Spleen (tissue), 13 donors: ENCODE data around the gene LGALSL. TPM values are rescaled to one million over a fixed set of nuclear protein-coding genes. Genes with fewer than 3 reads are reported as not detected.
A peak's percentile ranks its signal among the peaks of the same experiment; 100 is the strongest.

Experiments used
- DNase-seq: peaks from one replicate; pipeline ENCODE4 v3.0.0-alpha.2; 2020
- H3K27ac ChIP-seq, 8 donors: fragments of 200-600 bp; sonication (generic) in 7 of 8; 1 replicate in 4 of 8; 2 replicates in 4 of 8; pipeline versions ENCODE4 v1.5.0 to v1.8.0; 2016 to 2021; ENCODE audit warnings: inconsistent platforms in 4 of 8, mild to moderate bottlenecking in 4 of 8, moderate library complexity in 1 of 8
- H3K27me3 ChIP-seq, 7 donors: fragments of 200-600 bp; sonication (generic) in 6 of 7; replicated peaks in 1 of 7; 1 replicate in 4 of 7; 2 replicates in 3 of 7; pipeline versions ENCODE4 v1.5.0 to v1.8.0; 2016 to 2021; ENCODE audit warnings: inconsistent platforms in 3 of 7, mild to moderate bottlenecking in 1 of 7
- H3K36me3 ChIP-seq, 6 donors: fragments of 200-600 bp; sonication (generic) in 5 of 6; 1 replicate in 4 of 6; 2 replicates in 2 of 6; pipeline versions ENCODE4 v1.5.0 to v1.8.0; 2016 to 2021; ENCODE audit warnings: inconsistent platforms in 2 of 6
- H3K4me1 ChIP-seq, 6 donors: fragments of 200-600 bp; sonication (generic) in 5 of 6; 1 replicate in 3 of 6; 2 replicates in 3 of 6; pipeline versions ENCODE4 v1.5.0 to v1.8.0; 2016 to 2021; ENCODE audit warnings: inconsistent platforms in 3 of 6
- H3K4me3 ChIP-seq, 8 donors: fragments of 200-600 bp; sonication (generic) in 7 of 8; 1 replicate in 4 of 8; 2 replicates in 4 of 8; pipeline versions ENCODE4 v1.5.0 to v1.8.0; 2016 to 2021; ENCODE audit warnings: inconsistent platforms in 4 of 8, mild to moderate bottlenecking in 4 of 8, moderate library complexity in 2 of 8
- H3K9me3 ChIP-seq, 8 donors: fragments of 200-600 bp; sonication (generic) in 7 of 8; 1 replicate in 4 of 8; 2 replicates in 4 of 8; pipeline versions ENCODE4 v1.5.0 to v1.8.0; 2016 to 2021; ENCODE audit warnings: inconsistent platforms in 4 of 8
- CTCF ChIP-seq, 11 experiments: fragments of 200-600 bp in 7 of 11; fragments of 450-650 bp in 4 of 11; sonication (generic) in 4 of 11; IDR thresholded peaks in 8 of 11; conservative IDR thresholded peaks in 3 of 11; 1 replicate in 7 of 11; 2 replicates in 4 of 11; pipeline versions ENCODE4 v1.4.0 to v1.8.0; 2016 to 2021; ENCODE audit warnings: antibody characterized with exemption in 11 of 11, inconsistent platforms in 4 of 11, mild to moderate bottlenecking in 1 of 11
- POLR2A ChIP-seq, 3 donors: fragments of 450-650 bp; IDR thresholded peaks; one replicate each; pipeline ENCODE4 v1.5.1; 2017; ENCODE audit warnings: antibody characterized with exemption in 3 of 3, mild to moderate bottlenecking in 1 of 3
- POLR2AphosphoS5 ChIP-seq, 3 donors: sonication (generic); formaldehyde crosslinking; IDR thresholded peaks; one replicate each; pipeline ENCODE4 v1.5.1; 2017; ENCODE audit warnings: antibody characterized with exemption in 3 of 3
- WGBS, 5 donors: extraction: QIAGEN DNeasy Blood & Tissue Kit in 3 of 5; methylation state at CpG; one replicate each; pipeline versions ENCODE4 v1.1.5 to v1.1.7; 2013 to 2018; 5-methylcytosine and 5-hydroxymethylcytosine counted together
- intact Hi-C: fragments of 100-400 bp; cut with DNase I; formaldehyde crosslinking; loops from one replicate; pipeline ENCODE4 v1.15.0; 2023; ENCODE audit warnings: low total_unique reads
- long read RNA-seq, 2 donors: transcript quantifications; one replicate each; lab custom pipeline, GENCODE V29; 2026
- polyA plus RNA-seq, 3 donors: library from polyadenylated mRNA; stranded (reverse); fragments of 200-250 nt; gene quantifications; one replicate each; pipeline ENCODE4 v1.2.1, GENCODE V29; 2013
- total RNA-seq, 7 donors: library from RNA; depleted of rRNA in 3 of 7; stranded (reverse); fragments of >200 nt in 3 of 7; fragmentation: NEBNext Ultra II Directional in 4 of 7; extraction: Animal tissue kit (Norgen Biotek cat#: 25700) in 4 of 7; gene quantifications; one replicate each; pipeline versions ENCODE4 v1.1.0 to v1.2.1, GENCODE V29; 2016 to 2021
- donor health status: healthy with polysubstance abuse.
- donor health status: DM: no; HTN: no; CAD: no; lungs with moderate emphysema.
- donor health status: DM: no; HTN: no; CAD: no.
- donor health status: Bipolar disorder and iron deficiency.
- donor health status: healthy.
- donor health status: DM: no; HTN: no; CAD: no.
- donor health status: DM: yes; HTN: yes; CAD: no.

The LGALSL gene
- total RNA-seq, result 10 to 100 TPM in 6 of 7 donors, 1 to 10 TPM in 1; 8.2 to 16.6 (median 13.3) TPM
- 1 to 10 TPM; 2.4 to 4.8 (median 2.4) TPM for polyA plus RNA-seq
- long read RNA-seq, donor 1, transcript LGALSL-201 (5 exons, 3,926 nt), result major isoform, 8 of 8 reads
- long read RNA-seq, donor 1, partial matches to known transcripts, result 0 of 8 reads
- long read RNA-seq, donor 1, other reads (novel, unspliced or antisense), result 0 of 8 reads
- long read RNA-seq, donor 2, transcript LGALSL-201 (5 exons, 3,926 nt), result major isoform, 12 of 12 reads
- long read RNA-seq, donor 2, partial matches to known transcripts, result 0 of 12 reads
- long read RNA-seq, donor 2, other reads (novel, unspliced or antisense), result 0 of 12 reads

- peaks cover 0 to 27% (median 0%) of the 10 kb centered on the region in 6 donors for H3K36me3 ChIP-seq
- H3K9me3 ChIP-seq, result no peaks in the 10 kb centered on the region
- H3K27me3 ChIP-seq, result peaks cover 0 to 16% (median 0%) of the 10 kb centered on the region in 7 donors
- H3K4me1 ChIP-seq, result peaks cover 6 to 35% (median 20%) of the 10 kb centered on the region in 6 donors
- peak; percentile 91 for DNase-seq
- TF ChIP-seq POLR2AphosphoS5 (IDR thresholded peaks at IDR 0.05) (peak; percentile 71 to 81 (median 80)), POLR2A (IDR thresholded peaks at IDR 0.05) (peak in 1 of 3 donors; percentile 45), CTCF (IDR thresholded peaks at IDR 0.05 in 8 of 11, conservative IDR thresholded peaks at IDR 0.05 in 3 of 11) (no peak)
- 0 to 2% (median 0%) methylated on average over 12 to 52 of the region's 52 CpGs for WGBS, 5 donors
- peak within 1 kb of the TSS; percentile 80 to 93 (median 91) for H3K27ac ChIP-seq
- intact Hi-C loops, result no loop called here
- H3K4me3 ChIP-seq, result peak within 1 kb of the TSS; percentile 59 to 89 (median 68)
Measured at GRCh38 chr2:64453770-64454385, at the start of gene LGALSL. LGALSL (plus strand) TSS chr2:64454162; CDS start chr2:64454546, 384 bp downstream.

GRCh38 chr2:64404743-64405142, 49.2 kb upstream of the LGALSL start:
- Histone ChIP-seq H3K27ac (peak overlapping the region; percentile 40 to 86 (median 78)), H3K4me3 (peak overlapping the region in 1 of 8 donors; percentile 7), H3K36me3 (no peaks in the 10 kb centered on the region), H3K27me3 (no peaks in the 10 kb centered on the region), H3K4me1 (peaks cover 17 to 72% (median 51%) of the 10 kb centered on the region in 6 donors), H3K9me3 (no peaks in the 10 kb centered on the region)
- no peak for TF ChIP-seq CTCF (IDR thresholded peaks at IDR 0.05 in 8 of 11, conservative IDR thresholded peaks at IDR 0.05 in 3 of 11)
- intact Hi-C loops, result no loop called here
- 58 to 77% (median 70%) methylated on average over 9 of the region's 9 CpGs for WGBS, 5 donors
- DNase-seq, result no peak

- Histone ChIP-seq H3K4me1 (peaks cover 17 to 62% (median 45%) of the 10 kb centered on the region in 6 donors), H3K9me3 (no peaks in the 10 kb centered on the region), H3K4me3 (peak overlapping the region in 1 of 8 donors; percentile 1), H3K36me3 (no peaks in the 10 kb centered on the region), H3K27ac (peak overlapping the region; percentile 40 to 86 (median 78)), H3K27me3 (no peaks in the 10 kb centered on the region)
- DNase-seq, result no peak
- WGBS, 5 donors, result 61 to 79% (median 62%) methylated on average over 10 to 11 of the region's 11 CpGs
- intact Hi-C loops, result no loop called here
- TF ChIP-seq POLR2AphosphoS5 (IDR thresholded peaks at IDR 0.05) (peak in 2 of 3 donors; percentile 57 to 74), CTCF (IDR thresholded peaks at IDR 0.05 in 8 of 11, conservative IDR thresholded peaks at IDR 0.05 in 3 of 11) (no peak), POLR2A (IDR thresholded peaks at IDR 0.05) (no peak)
Measured at GRCh38 chr2:64405581-64406406, 48.2 kb upstream of the LGALSL start.
